Psoas muscle (tissue), 8 donors: Measurements from ENCODE around the gene ZNF747. TPM values are rescaled to one million over a fixed set of nuclear protein-coding genes. Genes with fewer than 3 reads are reported as not detected.

Experiments
- ATAC-seq, 4 donors: fragments of 200-7000 bp; cut with Tn5 transposase; one replicate each; pipeline ENCODE4 v1.9.1; 2020; ENCODE audit warnings: moderate library complexity in 3 of 4, mild to moderate bottlenecking in 2 of 4
- DNase-seq, 2 donors: peaks; one replicate each; pipeline ENCODE4 v3.0.0-alpha.2; 2020
- H3K27ac ChIP-seq: fragments of 200-600 bp; one replicate; pipeline ENCODE4 v1.8.0; 2022
- H3K27me3 ChIP-seq, 3 donors: fragments of 200-600 bp in 1 of 3; one replicate each; pipeline versions ENCODE4 v1.6.1 to v1.8.0; 2013 to 2022; ENCODE audit warnings: low read length in 2 of 3, mild to moderate bottlenecking in 2 of 3, moderate library complexity in 1 of 3; ENCODE audit not compliant: insufficient read depth in 3 of 3
- H3K36me3 ChIP-seq, 2 donors: fragments of 200-600 bp in 1 of 2; one replicate each; pipeline versions ENCODE4 v1.6.1 to v1.8.0; 2013 to 2022; ENCODE audit warnings: low read depth in 1 of 2, mild to moderate bottlenecking in 1 of 2, moderate library complexity in 1 of 2; ENCODE audit not compliant: insufficient read depth in 1 of 2
- H3K4me1 ChIP-seq: fragments of 200-600 bp; one replicate; pipeline ENCODE4 v1.8.0; 2022
- H3K4me3 ChIP-seq: fragments of 200-600 bp; one replicate; pipeline ENCODE4 v1.8.0; 2022; ENCODE audit warnings: mild to moderate bottlenecking
- H3K9me3 ChIP-seq: fragments of 200-600 bp; one replicate; pipeline ENCODE4 v1.8.0; 2022
- CTCF ChIP-seq: fragments of 200-600 bp; IDR thresholded peaks from one replicate; pipeline ENCODE4 v1.8.0; 2022; ENCODE audit warnings: antibody characterized with exemption
- WGBS, 3 donors: extraction: QIAGEN DNeasy Blood & Tissue Kit; methylation state at CpG; one replicate each; pipeline versions ENCODE4 v1.1.6 to v1.1.7; 2013; 5-methylcytosine and 5-hydroxymethylcytosine counted together
- intact Hi-C, 2 donors: fragments of 100-400 bp; cut with DNase I; formaldehyde crosslinking; loops; one replicate each; pipeline versions ENCODE4 v1.11.0 to v1.14.2; 2022
- polyA plus RNA-seq, 3 donors: library from polyadenylated mRNA; stranded (reverse); fragments of 200-250 nt; gene quantifications; one replicate each; pipeline ENCODE4 v1.2.3, GENCODE V29; 2013
- total RNA-seq, 4 donors: library from RNA; stranded (reverse); fragmentation: NEBNext Ultra II Directional in 2 of 4; extraction: Animal tissue kit (Norgen Biotek cat#: 25700) in 2 of 4; gene quantifications; one replicate each; pipeline versions ENCODE4 v1.2.1 to v1.2.4, GENCODE V29; 2021 to 2023
- donor health status: healthy with polysubstance abuse.
- donor health status: DM: no; HTN: no; CAD: no; lungs with moderate emphysema.
- donor health status: Bipolar disorder and iron deficiency.
- donor health status: healthy.
- donor health status: DM: yes; HTN: yes; CAD: no.
- donor health status: DM: no; HTN: no; CAD: no.
- donor health status: DM: no; HTN: no; CAD: no.
- donor health status: DM: yes; HTN: yes; CAD: no.

The ZNF747 gene
- total and polyA plus RNA-seq, 7 donors = 6.4 to 16.4 (median 7.9) TPM

- H3K9me3 ChIP-seq = no peaks in the 10 kb centered on the region
- DNase-seq (peak; percentile 70 to 86), ATAC-seq (peak; percentile 75 to 83 (median 78))
- intact Hi-C loops = loop anchor here (1.0 to 10.0 kb wide), 5 partner anchors 23 to 106 kb away; partner anchors contain the start of genes ZNF764 (in 2 of the 2) and ZNF785 (in 1 of the 2)
- peaks cover 0 to 28% of the 10 kb centered on the region in 2 donors for H3K36me3 ChIP-seq
- H3K27me3 ChIP-seq = no peaks in the 10 kb centered on the region
- peaks cover 17% of the 10 kb centered on the region for H3K4me1 ChIP-seq
- TF ChIP-seq CTCF = peak; percentile 63
- peak overlapping the region; percentile 94 for H3K4me3 ChIP-seq
- WGBS, 3 donors = 31 to 34% (median 32%) methylated on average over 12 of the region's 12 CpGs
- H3K27ac ChIP-seq = peak overlapping the region; percentile 97
Measured at GRCh38 chr16:30535777-30536190, 1.1 kb upstream of the ZNF747 start.

DNA sequence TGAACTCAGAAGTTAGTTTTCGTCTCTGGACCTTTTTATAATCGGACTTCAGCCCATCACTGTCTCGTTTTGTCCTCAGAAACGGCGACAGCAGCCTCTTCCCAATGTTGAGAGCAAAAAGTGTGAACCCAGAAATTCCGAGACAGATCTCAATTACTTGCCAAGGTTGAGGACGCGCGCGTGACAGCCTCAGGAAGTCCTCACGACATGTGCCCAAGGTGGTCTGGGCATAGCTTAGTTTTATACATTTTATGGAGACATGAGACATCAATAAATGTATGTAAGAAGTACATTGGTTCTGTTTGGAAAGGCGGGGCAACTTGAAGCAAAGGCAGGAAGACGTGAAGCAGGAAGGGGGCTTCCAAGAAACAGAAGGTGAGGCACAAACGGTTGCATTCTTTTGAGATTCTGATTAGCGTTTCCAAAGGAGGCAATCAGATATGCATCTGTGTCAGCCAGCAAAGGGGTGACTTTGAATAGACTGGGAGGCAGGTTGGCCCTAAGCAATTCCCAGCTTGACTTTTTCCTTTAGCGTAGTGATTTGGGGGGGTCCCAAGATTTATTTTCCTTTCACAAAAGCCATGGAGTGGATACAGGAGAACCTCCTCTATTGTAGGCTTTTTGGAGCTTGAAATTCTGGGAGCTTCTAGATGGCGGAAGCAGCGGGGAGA, 583 bp upstream of the ZNF747 start:
- peaks cover 17% of the 10 kb centered on the region for H3K4me1 ChIP-seq
- peak overlapping the region; percentile 94 for H3K4me3 ChIP-seq
- H3K27ac ChIP-seq = peak overlapping the region; percentile 97
- WGBS, 3 donors = 3 to 4% (median 4%) methylated on average over 18 of the region's 18 CpGs
- no peak for TF ChIP-seq CTCF
- DNase-seq = no peak
- peaks cover 4 to 34% of the 10 kb centered on the region in 2 donors for H3K36me3 ChIP-seq
- H3K27me3 ChIP-seq = no peaks in the 10 kb centered on the region
- ATAC-seq = peak; percentile 27 to 42 (median 36)
- intact Hi-C loops = loop anchor here (1.0 to 10.0 kb wide), 5 partner anchors 23 to 106 kb away; partner anchors contain the start of genes ZNF764 (in 2 of the 2) and ZNF785 (in 1 of the 2)
- no peaks in the 10 kb centered on the region for H3K9me3 ChIP-seq

DNA sequence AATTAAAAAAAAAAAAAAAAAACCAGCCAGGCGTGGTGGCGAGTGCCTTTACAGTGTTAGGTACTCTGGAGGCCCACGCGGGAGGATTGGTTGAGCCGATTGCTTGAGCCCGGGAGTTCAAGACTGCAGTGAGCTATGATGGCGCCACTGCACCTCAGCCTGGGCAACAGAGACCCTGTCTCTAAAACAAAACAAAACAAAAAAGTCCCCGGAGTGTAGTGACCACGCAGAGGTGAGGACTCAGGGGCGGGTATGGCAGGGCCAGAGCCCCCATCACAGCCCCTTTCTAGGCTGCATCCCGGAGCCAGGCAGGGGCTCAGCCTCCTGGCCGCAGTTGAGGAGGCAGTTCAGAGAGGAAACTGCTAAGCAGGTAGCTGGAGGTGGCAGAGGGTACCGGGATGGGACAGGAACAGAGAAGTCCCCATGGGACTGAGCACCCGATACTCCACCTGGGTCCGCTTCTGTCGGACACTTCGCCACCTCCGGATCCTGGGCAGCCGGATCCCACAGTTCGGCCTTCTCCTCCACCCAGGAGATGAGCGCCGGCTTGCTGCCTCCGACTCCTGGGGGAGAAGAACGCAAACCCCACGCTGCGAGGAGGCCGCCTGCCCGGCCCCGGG, 800 bp downstream of the ZNF747 start:
- Histone ChIP-seq H3K4me3 (peak overlapping the region; percentile 94), H3K27me3 (no peaks in the 10 kb centered on the region), H3K4me1 (peaks cover 17% of the 10 kb centered on the region), H3K27ac (peak overlapping the region; percentile 97), H3K36me3 (peaks cover 4 to 36% of the 10 kb centered on the region in 2 donors), H3K9me3 (no peaks in the 10 kb centered on the region)
- 16 to 22% (median 18%) methylated on average over 22 to 29 of the region's 29 CpGs for WGBS, 3 donors
- intact Hi-C loops = loop anchor here (2.0 to 10.0 kb wide), 3 partner anchors 25 to 101 kb away; partner anchors contain the start of genes ZNF764 (in 1 of the 2) and ZNF785 (in 1 of the 2)
- DNase-seq (no peak), ATAC-seq (peak in 2 of 4 donors; percentile 1 to 2)
- TF ChIP-seq CTCF = peak; percentile 0

DNA sequence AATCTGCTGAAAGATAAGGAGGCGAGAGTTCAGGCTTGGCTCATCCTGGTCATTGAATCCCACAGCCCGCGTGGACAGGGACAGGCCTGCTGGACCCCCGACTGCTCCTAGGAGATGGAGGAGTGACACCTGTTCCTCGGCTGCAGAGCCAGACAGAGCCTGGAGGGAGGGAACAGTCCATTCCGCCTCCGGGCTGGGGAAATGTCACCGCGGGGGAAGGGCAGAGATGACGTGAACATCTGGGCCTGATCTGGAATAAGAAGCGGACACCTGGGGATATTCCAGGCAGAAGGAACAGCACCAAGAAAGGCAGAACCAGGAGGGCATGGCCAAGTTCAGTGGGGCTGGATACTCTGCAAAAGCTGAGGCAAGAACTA, 1.5 kb downstream of the ZNF747 start:
- ATAC-seq (no peak), DNase-seq (no peak)
- Histone ChIP-seq H3K27me3 (no peaks in the 10 kb centered on the region), H3K4me1 (peaks cover 18% of the 10 kb centered on the region), H3K27ac (peak overlapping the region; percentile 97), H3K9me3 (no peaks in the 10 kb centered on the region), H3K4me3 (peak overlapping the region; percentile 94), H3K36me3 (peaks cover 4 to 36% of the 10 kb centered on the region in 2 donors)
- TF ChIP-seq CTCF = no peak
- 39 to 55% (median 43%) methylated on average over 11 of the region's 11 CpGs for WGBS, 3 donors
- intact Hi-C loops = loop anchor here in 1 of 2 donors (10.0 kb wide), 1 partner anchor 102 kb away; no protein-coding TSS in a partner anchor
